Activated naive CD4-positive, alpha-beta T cell treated with anti-CD3 and anti-CD28 coated beads, Interleukin-2, amount 50 U/mL, for 16 hours (primary cell): ENCODE data around the gene CLTCL1.
"Not testable (repeated sequence)": the region's sequence is repeated elsewhere in the genome, so short reads cannot be mapped to it uniquely, and the experiment has no call there.

Experiments
- DNase-seq: peaks from one replicate; pipeline ENCODE4 v3.0.0-alpha.2; 2020

Gene CLTCL1

DNA sequence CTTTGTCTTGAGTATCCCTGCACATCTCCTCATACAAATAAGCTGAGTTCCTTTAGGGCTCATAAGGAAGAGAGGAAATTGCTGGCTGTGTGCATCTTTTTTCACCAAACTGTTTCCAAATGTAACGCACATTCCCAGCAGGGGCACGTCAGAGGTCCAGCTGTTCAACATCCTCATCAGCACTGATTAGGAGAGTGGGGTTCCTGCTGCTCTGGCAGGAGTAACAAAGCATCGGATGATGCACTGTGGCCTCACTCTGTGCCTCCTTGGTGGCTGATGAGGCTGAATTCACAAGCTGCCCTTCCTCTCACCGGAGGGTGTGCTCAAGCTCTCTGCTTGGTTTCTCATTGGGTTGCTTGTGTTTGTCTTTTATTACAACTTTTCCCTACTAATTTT is 77.4 kb downstream of the CLTCL1 start:
- no peak for DNase-seq

DNA sequence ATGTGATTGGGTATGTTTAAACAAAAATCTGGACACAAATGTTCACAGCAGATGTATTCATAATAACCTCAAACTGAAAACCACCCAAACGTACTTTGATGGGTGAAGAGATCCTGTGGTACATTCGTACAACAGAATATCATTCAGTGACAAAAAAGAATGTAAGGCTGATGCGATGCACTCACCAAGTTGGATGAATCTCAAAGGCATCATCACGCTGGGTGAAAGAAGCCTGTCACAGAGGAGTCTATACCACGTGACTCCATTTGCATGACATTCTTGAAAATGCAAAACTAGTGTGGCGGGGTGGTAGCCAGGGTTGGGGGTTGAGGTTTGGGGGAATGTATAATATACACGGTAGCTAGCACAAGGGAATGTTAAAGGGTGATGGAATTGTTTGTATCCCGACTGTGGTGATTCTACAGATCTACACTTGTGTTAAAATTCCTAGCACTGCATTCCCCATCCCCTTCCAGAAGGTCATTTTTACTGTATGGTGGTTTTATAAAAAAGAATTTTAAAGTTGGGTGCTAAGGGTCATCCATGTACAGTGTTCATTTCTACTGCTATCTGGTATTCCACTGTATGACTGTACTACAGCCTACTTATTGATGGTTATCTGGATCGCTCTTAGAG is 78.0 kb downstream of the CLTCL1 start:
- DNase-seq = no peak

DNA sequence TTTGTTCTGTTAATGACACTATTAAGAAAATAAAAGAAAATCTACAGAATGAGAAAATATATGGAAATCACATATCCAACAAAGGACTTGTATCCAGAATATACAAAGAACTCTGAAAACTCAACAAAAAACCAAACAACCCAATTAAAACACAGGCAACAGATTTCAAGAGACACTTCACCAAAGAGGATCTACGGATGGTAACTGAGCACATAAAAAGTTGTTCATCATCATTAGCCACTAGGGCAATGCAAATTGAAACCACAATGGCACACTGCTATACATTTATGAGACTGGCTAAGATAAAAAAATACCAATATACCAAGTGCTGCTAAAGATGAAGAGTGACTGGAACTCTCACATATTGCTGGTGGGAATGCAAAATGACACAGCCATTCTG is 78.5 kb downstream of the CLTCL1 start:
- DNase-seq = no peak

DNA sequence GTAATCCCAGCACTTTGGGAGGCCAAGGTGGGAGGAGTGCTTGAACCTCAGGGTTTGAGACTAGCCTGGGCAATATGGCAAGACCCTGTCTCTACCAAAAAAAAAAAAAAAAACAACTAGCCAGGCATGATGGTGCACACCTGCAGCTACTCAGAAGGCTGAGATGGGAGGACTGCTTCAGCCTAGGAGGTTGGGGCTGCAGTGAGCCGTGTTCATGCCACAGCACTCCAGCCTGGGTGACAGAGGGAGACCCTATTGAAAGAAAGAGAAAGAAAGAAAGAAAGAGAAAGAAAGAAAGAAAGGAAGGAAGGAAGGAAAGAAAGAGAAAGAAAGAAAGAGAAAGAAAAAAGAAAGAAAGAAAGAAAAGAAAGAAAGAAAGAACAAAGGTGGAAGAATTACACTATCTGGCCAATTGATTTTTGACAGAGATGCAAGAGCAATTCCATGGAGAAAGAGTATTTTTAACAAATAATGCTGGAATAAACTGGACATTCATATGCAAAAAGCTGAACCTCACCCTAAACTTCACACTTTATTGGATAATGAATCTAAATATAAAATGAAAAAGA is 79.1 kb downstream of the CLTCL1 start:
- no peak for DNase-seq

DNA sequence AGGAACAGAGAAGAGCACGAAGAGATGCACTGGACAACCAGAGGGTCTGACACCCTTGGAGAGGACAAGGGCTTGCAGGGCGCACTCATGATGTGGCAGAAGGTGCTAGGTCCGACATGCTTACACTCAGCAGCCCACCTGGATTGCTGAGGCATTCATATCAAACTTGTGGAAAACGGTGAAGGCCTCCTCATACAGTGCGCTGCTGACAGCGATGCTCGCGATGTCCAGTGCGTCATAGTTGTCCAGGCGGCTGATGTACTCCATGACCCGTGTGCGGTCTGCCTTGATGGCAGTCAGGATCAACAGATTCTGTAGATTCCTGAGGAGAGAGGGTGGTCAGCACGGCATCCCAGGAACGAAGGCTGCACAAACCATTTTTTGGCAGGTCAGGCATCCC is 81.3 kb downstream of the CLTCL1 start:
- no peak for DNase-seq

DNA sequence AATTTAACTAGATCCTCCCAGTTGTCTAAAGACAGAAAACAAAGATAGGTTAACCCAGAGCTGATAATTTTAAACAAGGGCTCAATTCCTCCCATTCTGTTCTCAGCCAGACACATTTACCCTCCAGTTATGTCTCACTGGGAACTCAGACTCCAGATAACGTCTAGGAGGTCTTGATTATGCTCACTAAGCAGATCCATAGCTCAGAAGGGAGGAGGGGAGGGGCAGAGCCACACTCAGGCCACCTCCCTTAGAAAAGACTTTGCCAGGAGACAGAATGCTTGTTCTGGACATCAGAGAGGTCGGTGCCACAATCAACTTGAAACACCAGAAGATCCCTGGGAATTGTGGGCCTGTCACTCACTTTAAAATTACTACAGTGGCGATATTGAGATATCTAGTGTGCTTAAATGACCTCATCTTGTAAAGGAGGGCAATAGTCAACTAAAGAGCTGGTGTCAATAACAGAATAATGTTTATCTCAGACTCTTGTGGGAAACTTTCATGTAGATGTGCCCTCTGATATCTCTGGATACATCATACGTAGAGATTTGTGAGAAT is 83.2 kb downstream of the CLTCL1 start:
- DNase-seq = no peak

DNA sequence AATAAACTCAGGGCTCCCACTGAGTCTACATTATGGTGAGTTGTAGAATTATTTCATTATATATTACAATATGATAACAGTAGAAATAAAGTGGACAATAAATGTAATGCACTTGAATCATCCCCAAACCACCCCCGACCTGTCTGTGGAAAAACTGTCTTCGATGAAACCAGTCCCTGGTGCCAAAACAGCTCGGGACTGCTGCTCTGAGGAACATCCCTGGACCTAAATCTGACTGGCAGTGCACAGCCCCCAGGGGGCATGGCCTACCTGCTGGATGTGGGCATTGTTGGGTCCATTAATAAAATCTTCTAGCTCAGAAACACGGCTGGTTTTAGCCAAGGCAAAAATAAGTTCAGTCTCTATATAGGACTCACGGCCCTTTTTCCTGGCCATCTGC is 83.6 kb downstream of the CLTCL1 start:
- no peak for DNase-seq

DNA sequence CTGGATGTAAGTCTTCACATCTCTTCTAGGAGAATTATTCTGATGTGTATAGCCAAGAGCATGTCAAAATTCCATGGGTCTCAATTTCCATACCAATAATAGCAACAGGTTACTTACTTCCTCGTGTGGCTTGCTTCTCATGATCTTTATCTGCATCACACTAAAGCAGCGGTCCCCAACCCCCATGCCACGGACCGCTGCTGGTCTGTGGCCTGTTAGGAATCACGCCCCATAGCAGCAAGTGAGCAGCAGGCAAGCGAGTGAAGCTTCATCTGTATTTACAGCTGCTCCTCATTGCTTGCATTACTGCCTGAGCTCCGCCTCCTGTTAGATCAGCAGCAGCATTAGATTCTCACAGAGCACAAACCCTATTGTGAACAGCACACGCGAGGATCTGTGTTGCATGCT is 84.1 kb downstream of the CLTCL1 start:
- DNase-seq = no peak

DNA sequence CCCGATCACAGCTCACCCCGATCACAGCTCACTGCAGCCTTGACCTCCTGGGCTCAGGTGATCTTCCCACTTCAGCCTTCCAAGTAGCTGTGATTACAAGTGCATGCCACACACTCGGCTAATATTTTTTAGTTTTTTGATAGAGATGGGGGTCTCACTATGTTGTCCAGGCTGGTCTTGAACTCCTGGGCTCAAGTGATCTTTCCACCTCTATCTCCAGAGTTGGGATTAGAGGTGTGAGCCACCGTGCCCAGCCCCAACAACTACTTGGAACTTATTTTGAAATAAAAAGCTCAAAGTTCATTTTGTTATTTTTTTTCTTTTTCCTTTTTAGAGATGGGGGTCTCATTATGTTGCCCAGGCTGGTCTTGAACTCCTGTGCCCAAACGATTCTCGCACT is 85.2 kb downstream of the CLTCL1 start:
- no peak for DNase-seq

DNA sequence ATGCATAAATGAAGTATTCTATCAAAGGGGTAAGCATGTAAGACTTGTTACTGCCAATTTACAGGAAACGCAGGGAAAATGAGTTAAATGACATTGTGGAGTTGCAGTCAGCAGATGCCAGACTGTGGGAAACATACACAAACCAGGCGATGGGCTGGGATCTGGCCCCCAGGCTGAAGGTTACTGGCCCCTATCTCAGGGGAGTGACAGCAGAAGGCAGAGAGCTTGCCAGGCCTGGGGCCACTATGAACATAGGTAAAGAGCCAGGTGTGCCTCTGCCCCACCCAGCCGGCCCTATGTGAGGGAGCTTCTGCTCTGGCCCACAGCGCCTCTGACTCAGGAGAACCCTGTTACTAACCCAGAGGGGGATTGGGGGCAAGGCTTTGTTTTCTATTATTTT is 86.9 kb downstream of the CLTCL1 start:
- DNase-seq = no peak

DNA sequence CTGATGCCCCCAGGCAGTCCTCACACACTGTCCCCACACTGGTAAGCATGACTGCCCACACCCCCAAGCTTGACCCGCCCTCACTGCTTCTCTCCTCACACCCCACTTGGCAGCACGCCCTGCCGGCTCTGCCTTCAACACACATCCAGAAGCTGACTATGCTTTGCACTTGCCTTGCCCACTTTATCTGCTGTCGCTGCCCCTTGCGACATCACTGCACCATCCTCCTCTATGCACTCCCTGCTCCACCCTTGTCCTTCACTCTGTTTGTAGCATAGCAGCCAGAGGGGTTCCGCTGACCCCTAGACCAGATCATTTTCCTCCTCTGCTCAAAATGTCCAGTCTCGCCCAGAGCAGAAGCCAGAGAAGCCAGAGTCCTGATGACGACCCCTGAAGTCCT is 87.7 kb downstream of the CLTCL1 start:
- no peak for DNase-seq

DNA sequence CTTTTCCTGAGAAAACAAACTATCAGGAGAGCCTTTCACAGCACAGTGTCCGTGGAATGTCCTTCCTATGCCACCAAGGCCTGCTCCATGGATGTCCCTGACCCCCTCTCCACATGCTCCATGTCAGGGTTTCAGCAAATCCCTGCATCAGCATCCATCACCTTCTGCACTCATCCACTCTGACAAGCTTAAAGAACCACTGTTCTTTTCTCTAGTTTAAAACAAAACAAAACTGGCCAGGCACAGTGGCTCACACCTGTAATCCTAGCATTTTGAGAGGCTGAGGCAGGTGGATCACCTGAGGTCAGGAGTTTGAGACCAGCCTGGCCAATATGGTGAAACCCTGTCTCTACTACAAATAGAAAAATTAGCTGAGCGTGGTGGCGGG is 88.7 kb downstream of the CLTCL1 start:
- DNase-seq = not testable (repeated sequence)

DNA sequence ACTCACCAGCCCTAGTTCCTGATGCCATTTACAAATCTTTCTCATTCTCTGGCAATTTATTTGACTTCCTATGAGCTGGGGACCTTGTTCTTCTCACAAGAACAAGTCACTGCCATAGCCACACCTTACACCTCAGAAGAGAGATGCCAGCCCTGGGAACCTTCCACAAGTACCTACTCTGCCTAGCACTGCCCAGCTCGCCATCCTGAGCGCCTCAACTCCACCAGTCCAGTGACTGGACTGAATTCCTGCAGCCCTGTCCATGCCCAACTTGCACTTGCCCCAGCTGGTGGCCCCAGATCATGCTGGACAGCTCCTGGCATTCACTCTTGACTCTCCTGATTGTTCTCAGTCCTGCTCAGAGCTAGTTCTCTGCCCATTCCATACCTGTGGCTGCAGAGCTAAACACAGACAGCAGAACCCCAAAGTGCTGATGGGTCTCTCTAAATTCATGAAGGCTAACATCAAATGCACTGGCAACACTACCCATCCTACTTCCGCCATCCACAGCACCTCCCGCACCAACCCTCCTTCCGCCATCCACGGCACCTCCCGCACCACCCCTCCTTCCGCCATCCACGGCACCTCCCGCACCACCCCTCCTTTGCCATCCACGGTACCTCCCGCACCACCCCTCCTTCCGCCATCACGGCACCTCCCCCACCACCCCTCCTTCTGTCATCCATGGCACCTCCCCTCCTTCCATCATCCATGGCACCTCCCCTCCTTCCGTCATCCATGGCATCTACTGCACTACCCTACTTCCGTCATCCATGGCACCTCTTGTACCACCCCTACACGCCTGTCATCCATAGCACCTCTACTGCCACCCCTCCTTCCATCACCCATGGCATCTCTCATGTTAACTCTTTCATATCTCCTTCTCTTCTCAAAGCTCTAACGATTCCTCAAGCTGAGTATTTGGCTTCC is 89.4 kb downstream of the CLTCL1 start:
- no peak for DNase-seq

DNA sequence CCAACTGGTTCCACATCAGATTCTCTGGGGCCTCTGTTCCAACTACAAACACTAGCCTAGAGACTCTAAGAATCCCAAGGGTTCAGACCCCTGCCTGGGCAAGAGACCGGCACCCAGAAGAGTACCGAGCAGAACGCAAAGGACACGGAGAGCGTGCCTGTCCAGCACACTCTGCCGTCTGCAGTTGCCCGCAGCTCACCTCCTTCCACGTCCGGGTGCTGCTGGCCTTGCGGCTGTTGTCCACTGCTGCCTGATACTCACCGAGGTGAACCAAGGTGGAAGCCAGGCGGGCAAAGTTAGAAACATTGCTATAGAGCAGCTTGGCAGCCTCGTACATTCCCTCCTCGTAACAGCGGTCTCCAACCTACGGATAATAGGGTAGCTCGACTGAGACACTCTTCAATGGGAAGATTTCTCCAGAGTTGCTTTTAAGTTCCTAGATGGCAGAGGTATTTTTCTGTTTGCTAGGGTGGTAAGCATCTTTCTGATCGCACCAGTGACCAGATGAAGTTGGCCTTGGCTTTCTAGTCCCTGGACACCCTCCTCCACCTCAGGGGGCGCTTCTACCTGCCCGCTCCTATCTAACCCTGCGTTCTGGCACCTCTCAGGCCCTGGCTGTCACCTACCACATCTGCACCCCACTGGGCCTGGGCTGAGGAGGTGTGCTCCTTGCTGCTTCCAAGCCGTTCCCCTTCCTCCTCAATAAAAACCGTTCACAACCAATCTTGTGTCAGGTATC is 90.2 kb downstream of the CLTCL1 start:
- no peak for DNase-seq

DNA sequence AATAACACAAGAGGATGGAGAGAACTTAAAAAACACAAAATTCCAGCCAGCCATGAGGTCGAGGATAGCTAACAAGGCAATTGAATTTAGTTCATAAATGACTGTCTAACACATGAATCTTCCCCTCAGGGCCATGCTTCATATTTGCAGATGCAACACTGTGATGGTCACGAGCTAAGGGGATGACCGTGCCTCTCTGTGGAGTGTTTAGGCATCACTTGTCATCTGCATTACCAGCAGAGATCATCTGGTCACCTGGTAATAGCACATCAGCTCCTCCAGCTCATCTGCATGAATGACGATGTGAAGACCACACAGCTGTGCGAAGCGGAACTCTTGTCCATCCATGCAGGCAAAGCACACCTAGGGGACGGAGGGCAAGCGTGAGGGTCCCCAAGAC is 92.0 kb downstream of the CLTCL1 start:
- DNase-seq = no peak

DNA sequence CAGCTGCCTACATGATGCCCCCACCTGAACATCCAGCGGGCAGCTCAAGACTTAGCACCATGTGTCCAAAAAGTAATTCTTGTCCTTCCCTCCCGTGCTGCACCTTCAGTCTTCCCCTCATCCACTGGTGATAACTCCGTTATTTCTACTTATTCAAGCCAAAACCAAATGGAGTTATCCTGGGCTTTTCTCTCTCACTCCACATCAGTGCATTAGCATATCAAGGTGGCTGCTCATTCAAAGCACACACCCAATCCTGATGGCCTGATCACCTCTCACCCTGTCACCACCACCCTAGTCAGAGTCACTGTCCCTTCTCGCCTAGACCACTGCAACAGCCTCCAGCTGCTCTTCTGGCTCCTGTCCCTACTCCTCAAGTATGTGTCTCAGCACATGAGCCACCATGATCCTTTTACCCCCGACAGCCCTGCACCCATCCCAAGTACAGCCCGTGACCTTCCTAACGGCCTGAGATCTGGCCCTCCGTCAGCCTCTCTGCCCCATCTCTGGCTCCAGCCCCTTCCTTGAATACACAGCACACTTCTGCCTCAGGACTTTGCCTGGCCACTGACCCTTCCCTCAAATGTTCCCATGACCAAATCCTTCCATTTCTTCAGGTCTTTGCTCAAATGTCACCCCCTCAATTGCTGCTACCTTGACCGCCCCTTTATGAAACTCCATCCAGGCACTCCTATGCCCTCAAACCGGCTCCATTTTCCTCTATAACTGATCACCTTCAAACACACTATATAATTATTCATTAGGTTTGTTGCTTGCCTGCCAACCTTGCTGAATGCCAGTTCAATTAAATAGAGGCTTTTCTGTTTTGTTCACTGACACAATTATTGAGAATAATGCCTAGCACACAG is 93.3 kb downstream of the CLTCL1 start:
- no peak for DNase-seq

DNA sequence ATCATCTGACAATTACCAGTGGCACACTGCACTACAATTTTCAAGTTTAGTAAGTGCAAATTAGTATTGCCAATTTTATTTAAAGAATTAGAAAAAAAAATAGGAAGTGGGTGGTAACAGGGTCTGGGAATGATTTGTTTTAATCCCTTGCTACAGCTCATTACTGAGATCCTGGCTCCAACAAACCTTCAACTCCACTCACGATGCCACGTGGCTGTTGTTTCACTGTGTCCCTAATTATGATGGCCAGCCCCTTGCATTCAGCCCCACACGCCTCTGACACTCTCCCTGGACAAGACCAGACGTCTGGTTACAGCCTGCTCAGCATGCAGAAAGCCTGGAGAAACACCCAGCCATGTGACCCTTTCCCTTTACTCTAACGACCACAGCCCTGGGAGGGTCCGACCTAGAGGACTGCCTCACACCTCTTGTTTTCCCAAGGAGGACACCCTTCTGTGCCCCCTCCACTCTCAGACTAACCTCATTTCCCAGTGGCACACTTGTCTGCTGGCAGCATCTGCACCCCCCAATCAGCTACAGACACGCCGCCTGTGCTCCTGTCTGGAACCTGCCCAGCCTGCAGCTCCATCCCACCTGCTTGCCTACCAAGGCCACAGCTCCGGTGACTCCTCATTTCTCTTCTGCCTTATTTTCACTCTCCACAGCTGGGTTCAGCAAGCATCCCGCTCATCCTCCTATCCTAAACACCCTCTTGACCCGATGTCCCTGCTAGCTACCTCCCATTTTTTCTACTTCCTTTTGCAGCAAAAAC is 94.5 kb downstream of the CLTCL1 start:
- DNase-seq = no peak

DNA sequence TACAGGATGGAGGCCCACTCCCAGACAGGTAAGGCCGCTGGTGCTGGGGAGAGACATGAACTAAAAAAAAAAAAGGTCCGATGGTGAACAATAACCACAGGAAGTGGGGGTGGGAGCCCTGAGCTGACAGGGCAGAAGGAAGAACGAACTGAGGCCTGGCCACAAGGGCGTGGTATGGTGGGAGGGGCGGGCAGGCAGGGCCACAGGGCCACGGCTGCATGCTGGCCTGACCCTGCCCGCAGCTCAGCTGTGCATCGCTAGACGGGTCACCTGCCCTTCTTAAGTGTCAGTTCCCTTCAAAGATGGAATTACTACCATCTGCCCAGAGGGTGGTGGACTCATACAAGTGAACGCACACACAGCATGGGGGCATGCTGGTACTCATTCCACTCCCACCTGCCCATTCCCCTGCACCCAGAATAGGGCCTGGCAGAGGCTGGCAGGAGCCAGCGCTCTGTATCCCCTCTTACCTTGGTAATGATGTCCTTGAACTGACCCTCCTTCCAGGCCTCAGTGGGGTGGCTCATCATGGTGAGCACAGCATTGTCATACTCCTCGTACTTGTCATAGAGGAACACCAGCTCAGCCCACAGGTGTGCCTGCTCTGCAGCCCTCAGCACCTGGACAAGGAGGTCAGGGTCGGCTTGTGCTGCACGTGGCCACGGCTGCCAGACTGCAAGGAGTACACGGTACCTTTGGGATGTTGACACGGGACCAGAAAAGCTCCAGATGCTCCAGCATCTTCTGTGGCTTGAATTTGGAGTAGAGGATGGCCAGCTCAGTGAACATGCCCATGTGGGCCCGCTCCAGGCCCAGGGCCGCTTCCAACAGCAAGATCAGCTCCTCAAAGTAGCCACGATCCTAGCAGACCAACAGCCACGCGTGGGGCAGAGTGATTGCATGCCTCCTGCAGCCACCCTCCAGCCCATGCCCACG is 95.5 kb downstream of the CLTCL1 start:
- DNase-seq = no peak

DNA sequence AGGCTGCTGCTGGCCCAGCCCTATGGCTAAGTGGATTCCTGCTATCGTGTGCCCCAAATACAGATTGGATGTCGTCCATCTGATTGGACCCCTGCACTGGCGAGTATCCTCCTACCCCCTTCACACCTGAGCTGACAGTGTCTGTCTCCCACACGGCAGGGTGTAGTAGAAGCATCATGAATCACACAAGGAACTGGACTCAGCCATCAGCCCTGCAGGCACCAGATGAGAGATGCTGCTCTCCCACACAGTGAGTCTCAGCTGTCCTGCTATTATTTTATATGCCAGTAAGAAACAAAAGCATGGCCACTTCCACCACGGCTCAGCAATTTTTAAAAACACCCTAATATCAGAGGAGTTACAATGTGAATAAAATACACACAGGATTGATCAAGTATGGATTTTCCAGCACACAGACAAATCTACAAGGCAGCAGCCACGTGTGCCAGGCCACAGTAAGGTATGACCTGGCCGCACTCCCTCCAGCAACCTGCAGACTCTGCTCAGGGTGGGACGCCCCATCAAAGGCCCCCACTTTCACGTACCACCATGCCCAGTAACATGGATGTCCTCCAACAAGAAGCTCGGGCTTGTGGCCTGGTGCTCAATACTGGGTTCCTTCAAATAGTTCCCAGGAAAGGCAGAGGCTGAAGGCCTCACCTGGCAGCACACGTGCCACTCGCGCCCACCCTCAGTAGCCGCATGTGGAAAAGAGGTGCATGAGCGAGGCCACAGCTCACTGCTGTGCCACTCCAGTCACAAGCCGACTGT is 96.6 kb downstream of the CLTCL1 start:
- DNase-seq = no peak
